GM13977 (cell line): Measurements from ENCODE around the gene AVPR1A.

Experiments
- DNase-seq: peaks from one replicate; pipeline ENCODE4 v3.0.0; 2012; ENCODE audit warnings: low spot score
- CTCF ChIP-seq: IDR thresholded peaks from 2 replicates; pipeline ENCODE4 v1.5.1; 2012; ENCODE audit warnings: mild to moderate bottlenecking, control low read depth; ENCODE audit not compliant: insufficient read depth; ENCODE audit errors: extremely low read depth, missing control alignments
- in situ Hi-C: fragments of 300-500 bp; cut with MboI; formaldehyde crosslinking; loops from one replicate; pipeline ENCODE4 v1.12.0; 2022; ENCODE audit warnings: low sequenced_read_pairs, low pct_unique_long_range_greater_than_20kb, mixed read lengths, inconsistent platforms; ENCODE audit not compliant: unreplicated experiment

The AVPR1A gene

GRCh38 chr12:63155375-63155774 is 4.4 kb upstream of the AVPR1A start:
- no peak for TF ChIP-seq CTCF
- in situ Hi-C loops, result no loop called here
- DNase-seq, result no peak

DNA sequence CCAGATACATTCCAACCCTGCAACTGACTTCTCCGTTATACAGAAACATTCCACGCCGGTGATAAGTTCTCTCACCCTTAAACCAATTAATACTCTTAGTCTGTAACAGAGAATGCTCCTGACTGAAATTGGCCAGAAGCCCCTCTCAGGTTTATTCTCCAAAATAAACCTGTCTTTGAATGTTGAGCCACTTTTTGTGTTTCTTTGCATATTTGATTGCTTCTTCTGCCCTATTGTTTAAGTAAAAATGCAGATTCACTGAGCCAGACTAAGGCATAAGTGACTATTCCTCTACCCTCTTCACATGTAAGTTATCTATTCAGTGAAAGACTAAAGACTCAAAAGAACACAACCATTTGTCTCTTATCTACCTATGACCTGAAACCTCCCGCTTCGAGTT is 3.6 kb upstream of the AVPR1A start:
- TF ChIP-seq CTCF, result no peak
- DNase-seq, result no peak
- in situ Hi-C loops, result no loop called here

DNA sequence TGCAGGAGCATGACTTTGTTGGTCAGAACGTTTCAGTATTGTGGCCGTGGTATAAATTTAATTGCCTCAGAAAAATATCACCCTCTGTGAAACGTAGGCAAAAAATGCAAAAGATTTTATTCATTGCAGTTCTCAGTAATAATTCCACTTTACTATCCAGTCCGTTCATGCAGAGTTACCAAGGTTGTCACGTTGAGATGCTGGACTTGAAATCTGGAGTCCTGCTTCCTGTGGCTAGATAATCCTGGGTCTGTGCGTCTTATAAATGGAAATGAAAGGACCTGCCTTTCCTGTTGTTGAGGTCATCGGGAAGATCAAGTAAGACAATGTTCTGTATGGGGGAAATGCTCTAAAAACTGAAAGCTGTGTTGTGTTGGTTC is 1.3 kb upstream of the AVPR1A start:
- no peak for DNase-seq
- no peak for TF ChIP-seq CTCF
- in situ Hi-C loops, result no loop called here

- in situ Hi-C loops, result no loop called here
- DNase-seq, result peak; percentile 56
- peak; percentile 74 for TF ChIP-seq CTCF
Measured at GRCh38 chr12:63151623-63152320, 771 bp upstream of the AVPR1A start.

DNA sequence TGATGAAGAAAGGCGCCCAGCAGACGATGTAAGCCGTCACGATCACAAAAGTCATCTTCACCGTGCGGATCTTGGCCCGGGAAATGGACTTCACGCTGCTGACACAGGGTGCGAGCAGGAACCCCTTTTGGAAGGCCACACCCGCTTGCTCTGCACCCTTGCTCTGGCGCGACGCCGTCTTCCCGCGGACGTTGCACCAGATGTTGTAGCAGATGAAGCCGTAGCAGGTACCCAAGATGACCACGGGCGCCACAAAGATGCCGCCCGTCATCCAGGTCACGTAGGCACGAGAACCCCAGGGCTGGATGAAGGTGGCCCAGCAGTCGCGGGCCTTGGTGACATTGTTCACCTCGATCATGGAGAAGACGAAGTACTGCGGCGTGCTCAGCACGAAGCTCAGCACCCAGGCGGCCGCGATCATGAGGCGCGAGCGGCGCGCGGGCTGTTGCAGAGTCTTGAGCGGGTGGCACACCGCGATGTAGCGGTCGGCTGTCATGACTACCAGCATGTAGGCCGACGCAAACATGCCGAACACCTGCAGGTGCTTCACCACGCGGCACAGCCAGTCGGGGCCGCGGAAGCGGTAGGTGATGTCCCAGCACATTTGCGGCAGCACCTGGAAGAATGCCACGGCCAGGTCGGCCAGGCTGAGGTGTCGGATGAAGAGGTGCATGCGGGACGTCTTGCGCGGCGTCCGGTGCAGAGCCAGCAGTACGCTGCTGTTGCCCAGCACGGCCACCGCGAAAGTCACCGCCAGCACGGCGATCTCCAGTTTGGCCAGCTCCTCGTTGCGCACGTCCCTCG is 890 bp downstream of the AVPR1A start:
- TF ChIP-seq CTCF, result no peak
- in situ Hi-C loops, result no loop called here
- DNase-seq, result no peak

DNA sequence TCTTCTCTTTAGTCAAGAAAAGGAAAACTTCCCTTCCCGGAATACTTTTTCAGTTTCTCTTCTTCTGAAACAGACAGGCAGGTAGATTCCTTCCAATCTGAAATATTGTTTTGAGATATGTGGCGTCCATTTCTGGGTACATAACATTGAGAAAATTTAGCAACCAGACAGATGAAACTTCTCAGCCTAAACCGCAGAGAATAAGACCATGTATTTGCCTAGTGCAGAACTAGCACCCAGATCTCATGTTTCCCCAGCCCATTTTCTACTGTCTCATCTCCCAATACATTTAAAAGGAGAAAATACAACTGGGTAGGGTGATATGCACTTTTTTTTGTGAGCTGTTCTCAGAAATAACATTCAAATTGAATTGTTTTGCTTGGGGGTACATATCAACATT is 6.4 kb downstream of the AVPR1A start:
- in situ Hi-C loops, result no loop called here
- no peak for TF ChIP-seq CTCF
- DNase-seq, result no peak
